HG02763 (cell line): ENCODE data around the gene ATF1.

Experiments used
- ATAC-seq: cut with Tn5 transposase; IDR thresholded peaks from one replicate; pipeline ENCODE4 v1.9.1; 2021; ENCODE audit warnings: mild to moderate bottlenecking, moderate library complexity; ENCODE audit not compliant: unreplicated experiment

The ATF1 gene

GRCh38 chr12:50763639-50764285 lies at the start of gene ATF1:
ATF1 (plus strand) TSS chr12:50764101; CDS start chr12:50780146, 16,045 bp downstream.
- ATAC-seq = peak; percentile 76

GRCh38 chr12:50715174-50715573 lies 48.7 kb upstream of the ATF1 start:
- ATAC-seq = no peak

- no peak for ATAC-seq
Observed at GRCh38 chr12:50718760-50719159, 45.1 kb upstream of the ATF1 start.

GRCh38 chr12:50720085-50720484 lies 43.8 kb upstream of the ATF1 start:
- no peak for ATAC-seq

GRCh38 chr12:50720501-50720900 lies 43.4 kb upstream of the ATF1 start:
- no peak for ATAC-seq

GRCh38 chr12:50723865-50724264 lies 40.0 kb upstream of the ATF1 start:
- ATAC-seq = no peak

GRCh38 chr12:50725011-50725942 lies 38.6 kb upstream of the ATF1 start:
- ATAC-seq = no peak

- no peak for ATAC-seq
Observed at GRCh38 chr12:50727466-50727865, 36.4 kb upstream of the ATF1 start.

- ATAC-seq = no peak
Observed at GRCh38 chr12:50728417-50728816, 35.5 kb upstream of the ATF1 start.

GRCh38 chr12:50728841-50729240 lies 35.1 kb upstream of the ATF1 start:
- ATAC-seq = no peak

GRCh38 chr12:50732591-50732990 lies 31.3 kb upstream of the ATF1 start:
- no peak for ATAC-seq

- ATAC-seq = no peak
Observed at GRCh38 chr12:50733706-50734105, 30.2 kb upstream of the ATF1 start.

- ATAC-seq = no peak
Observed at GRCh38 chr12:50734409-50735263, 29.3 kb upstream of the ATF1 start.

- no peak for ATAC-seq
Observed at GRCh38 chr12:50739611-50740010, 24.3 kb upstream of the ATF1 start.

- no peak for ATAC-seq
Observed at GRCh38 chr12:50740307-50740706, 23.6 kb upstream of the ATF1 start.

- no peak for ATAC-seq
Observed at GRCh38 chr12:50742776-50743175, 21.1 kb upstream of the ATF1 start.

- no peak for ATAC-seq
Observed at GRCh38 chr12:50745861-50746260, 18.0 kb upstream of the ATF1 start.

- no peak for ATAC-seq
Observed at GRCh38 chr12:50746431-50746830, 17.5 kb upstream of the ATF1 start.

GRCh38 chr12:50747817-50748216 lies 16.1 kb upstream of the ATF1 start:
- ATAC-seq = no peak

GRCh38 chr12:50749459-50749882 lies 14.4 kb upstream of the ATF1 start:
- no peak for ATAC-seq

- ATAC-seq = no peak
Observed at GRCh38 chr12:50750366-50750765, 13.5 kb upstream of the ATF1 start.
